Activated CD8-positive, alpha-beta T cell treated with anti-CD3 and anti-CD28 coated beads, Interleukin-2, amount 10 ng/mL, durations not matched to agents 7 days and 5 days (primary cell): ENCODE results near the gene LRMDA. TPM values are rescaled to one million over a fixed set of nuclear protein-coding genes. Genes with fewer than 3 reads are reported as not detected.
"Not testable (repeated sequence)": the region's sequence is repeated elsewhere in the genome, so short reads cannot be mapped to it uniquely, and the experiment has no call there.

ENCODE experiments used
- ATAC-seq: fragments of 150-1000 bp; cut with Tn5 transposase; one replicate; pipeline ENCODE4 v1.10.0; 2021; ENCODE audit warnings: moderate library complexity
- CTCF ChIA-PET: fragments of 350-600 bp; sonication (Branson Sonifier 250); formaldehyde crosslinking; loops from one replicate; lab custom pipeline; 2021; ENCODE audit warnings: antibody characterized with exemption; lab: Charles Lee
- POLR2A ChIA-PET: fragments of 350-600 bp; sonication (Branson Sonifier 250); formaldehyde crosslinking; loops from one replicate; lab custom pipeline; 2021; ENCODE audit warnings: antibody characterized with exemption; lab: Charles Lee
- DNase-seq: peaks from one replicate; pipeline ENCODE4 v3.0.0-alpha.2; 2020
- H3K27ac Mint-ChIP-seq: one replicate; pipeline ENCODE4 v1.8.0; 2021; ENCODE audit warnings: mild to moderate bottlenecking, mixed read lengths
- H3K27me3 Mint-ChIP-seq: one replicate; pipeline ENCODE4 v1.8.0; 2021; ENCODE audit warnings: low read depth, mixed read lengths
- H3K36me3 Mint-ChIP-seq: one replicate; pipeline ENCODE4 v1.8.0; 2021; ENCODE audit warnings: low read depth, mixed read lengths
- H3K4me1 Mint-ChIP-seq: one replicate; pipeline ENCODE4 v1.8.0; 2021; ENCODE audit warnings: low read depth, mixed read lengths
- H3K4me3 Mint-ChIP-seq: one replicate; pipeline ENCODE4 v1.8.0; 2021; ENCODE audit warnings: mild to moderate bottlenecking, mixed read lengths
- H3K9me3 Mint-ChIP-seq: one replicate; pipeline ENCODE4 v1.8.0; 2022; ENCODE audit warnings: mixed read lengths; ENCODE audit not compliant: insufficient read depth
- total RNA-seq, 2 experiments: library from RNA; stranded (reverse); gene quantifications; one replicate each; pipeline ENCODE4 v1.2.3, GENCODE V29; 2021

LRMDA gene
- total RNA-seq, 2 experiments from 2014 or later = not detected

- no peaks in the 10 kb centered on the region for H3K27me3 Mint-ChIP-seq
- no peak overlapping the region for H3K27ac Mint-ChIP-seq
- no peaks in the 10 kb centered on the region for H3K4me1 Mint-ChIP-seq
- DNase-seq (no peak), ATAC-seq (no peak)
- CTCF ChIA-PET = no interaction called here
- H3K9me3 Mint-ChIP-seq = no peaks in the 10 kb centered on the region
- H3K4me3 Mint-ChIP-seq = no peak overlapping the region
- POLR2A ChIA-PET = no interaction called here
- H3K36me3 Mint-ChIP-seq = no peaks in the 10 kb centered on the region
Observed at GRCh38 chr10:75738924-75739323, 307.5 kb downstream of the LRMDA start.

GRCh38 chr10:75739414-75740143, 308.2 kb downstream of the LRMDA start:
- Mint-ChIP-seq H3K27me3 (no peaks in the 10 kb centered on the region), H3K4me3 (no peak overlapping the region), H3K9me3 (no peaks in the 10 kb centered on the region), H3K4me1 (no peaks in the 10 kb centered on the region), H3K36me3 (no peaks in the 10 kb centered on the region), H3K27ac (no peak overlapping the region)
- CTCF ChIA-PET = no interaction called here
- POLR2A ChIA-PET = no interaction called here
- DNase-seq (no peak), ATAC-seq (no peak)

- CTCF ChIA-PET = no interaction called here
- POLR2A ChIA-PET = no interaction called here
- Mint-ChIP-seq H3K4me3 (no peak overlapping the region), H3K27me3 (no peaks in the 10 kb centered on the region), H3K27ac (no peak overlapping the region), H3K36me3 (no peaks in the 10 kb centered on the region), H3K4me1 (no peaks in the 10 kb centered on the region), H3K9me3 (no peaks in the 10 kb centered on the region)
- ATAC-seq (no peak), DNase-seq (no peak)
Observed at GRCh38 chr10:75740541-75740940, 309.1 kb downstream of the LRMDA start.

- H3K27ac Mint-ChIP-seq = no peak overlapping the region
- ChIA-PET CTCF (no interaction called here), POLR2A (no interaction called here)
- no peaks in the 10 kb centered on the region for H3K36me3 Mint-ChIP-seq
- no peaks in the 10 kb centered on the region for H3K9me3 Mint-ChIP-seq
- H3K4me1 Mint-ChIP-seq = no peaks in the 10 kb centered on the region
- H3K4me3 Mint-ChIP-seq = no peak overlapping the region
- DNase-seq (no peak), ATAC-seq (no peak)
- H3K27me3 Mint-ChIP-seq = no peaks in the 10 kb centered on the region
Observed at GRCh38 chr10:75742355-75742754, 310.9 kb downstream of the LRMDA start.

- DNase-seq = no peak
- Mint-ChIP-seq H3K4me3 (no peak overlapping the region), H3K27ac (no peak overlapping the region), H3K9me3 (no peaks in the 10 kb centered on the region), H3K4me1 (no peaks in the 10 kb centered on the region), H3K27me3 (peaks cover 2% of the 10 kb centered on the region), H3K36me3 (no peaks in the 10 kb centered on the region)
- ChIA-PET POLR2A (no interaction called here), CTCF (no interaction called here)
- ATAC-seq = no peak
Observed at GRCh38 chr10:75743291-75743778, 311.9 kb downstream of the LRMDA start.

GRCh38 chr10:75744261-75744660, 312.8 kb downstream of the LRMDA start:
- Mint-ChIP-seq H3K36me3 (no peaks in the 10 kb centered on the region), H3K9me3 (no peaks in the 10 kb centered on the region), H3K27ac (no peak overlapping the region), H3K27me3 (peaks cover 2% of the 10 kb centered on the region), H3K4me3 (no peak overlapping the region), H3K4me1 (no peaks in the 10 kb centered on the region)
- POLR2A ChIA-PET = no interaction called here
- DNase-seq (no peak), ATAC-seq (no peak)
- CTCF ChIA-PET = no interaction called here

- no peak for ATAC-seq
- ChIA-PET POLR2A (no interaction called here), CTCF (no interaction called here)
- no peaks in the 10 kb centered on the region for H3K9me3 Mint-ChIP-seq
- H3K4me3 Mint-ChIP-seq = no peak overlapping the region
- no peak for DNase-seq
- no peak overlapping the region for H3K27ac Mint-ChIP-seq
- H3K36me3 Mint-ChIP-seq = no peaks in the 10 kb centered on the region
- no peaks in the 10 kb centered on the region for H3K4me1 Mint-ChIP-seq
- peaks cover 2% of the 10 kb centered on the region for H3K27me3 Mint-ChIP-seq
Observed at GRCh38 chr10:75746356-75746755, 314.9 kb downstream of the LRMDA start.

- CTCF ChIA-PET, H3K36me3 Mint-ChIP-seq, H3K27ac Mint-ChIP-seq, POLR2A ChIA-PET, H3K27me3 Mint-ChIP-seq, H3K9me3 Mint-ChIP-seq, H3K4me3 Mint-ChIP-seq, ATAC-seq, H3K4me1 Mint-ChIP-seq, DNase-seq: not testable (repeated sequence)
Observed at GRCh38 chr10:75750093-75750875, 318.9 kb downstream of the LRMDA start.

DNA sequence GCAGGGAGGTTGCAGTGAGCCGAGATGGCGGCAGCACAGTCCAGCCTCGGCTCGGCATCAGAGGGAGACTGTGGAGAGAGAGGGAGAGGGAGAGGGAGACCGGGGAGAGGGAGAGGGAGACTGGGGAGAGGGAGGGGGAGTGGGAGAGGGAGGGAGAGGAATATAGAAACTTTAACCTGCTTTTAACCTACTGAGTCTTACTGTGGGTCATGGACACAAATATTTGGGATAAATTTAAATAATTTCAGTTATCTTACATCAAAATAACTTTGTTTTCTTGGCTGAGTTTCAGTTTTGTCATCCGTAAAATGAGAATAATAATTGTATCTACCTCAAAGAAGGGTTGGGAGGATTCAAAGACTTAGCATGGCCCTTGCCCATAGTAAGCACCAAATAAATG, 319.8 kb downstream of the LRMDA start:
- no peaks in the 10 kb centered on the region for H3K4me1 Mint-ChIP-seq
- no peak overlapping the region for H3K4me3 Mint-ChIP-seq
- no peak overlapping the region for H3K27ac Mint-ChIP-seq
- ChIA-PET CTCF (no interaction called here), POLR2A (no interaction called here)
- no peaks in the 10 kb centered on the region for H3K36me3 Mint-ChIP-seq
- H3K27me3 Mint-ChIP-seq = peaks cover 2% of the 10 kb centered on the region
- no peaks in the 10 kb centered on the region for H3K9me3 Mint-ChIP-seq
- DNase-seq (no peak), ATAC-seq (no peak)

DNA sequence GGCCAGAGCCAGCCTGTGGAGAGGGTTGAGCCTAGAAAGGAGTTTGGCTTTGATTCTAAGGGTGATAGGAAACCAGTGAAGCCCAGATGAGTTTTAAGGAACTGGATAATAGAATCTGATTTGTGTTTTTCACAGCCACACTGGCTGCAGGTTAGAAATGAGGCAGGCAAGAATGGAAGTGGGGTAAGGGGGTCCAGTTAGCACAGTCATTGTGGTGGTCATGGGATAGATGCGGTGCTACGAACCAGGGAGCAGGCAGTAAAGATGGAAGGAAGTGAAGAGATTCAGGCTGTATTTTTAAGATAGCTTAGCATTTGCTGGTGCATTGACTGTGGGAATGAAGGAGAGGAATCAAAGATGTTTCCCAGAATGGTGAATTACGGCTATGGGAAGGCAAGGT, 322.2 kb downstream of the LRMDA start:
- Mint-ChIP-seq H3K27ac (no peak overlapping the region), H3K4me3 (no peak overlapping the region), H3K4me1 (no peaks in the 10 kb centered on the region), H3K27me3 (no peaks in the 10 kb centered on the region), H3K9me3 (no peaks in the 10 kb centered on the region), H3K36me3 (no peaks in the 10 kb centered on the region)
- DNase-seq (no peak), ATAC-seq (no peak)
- POLR2A ChIA-PET = no interaction called here
- CTCF ChIA-PET = no interaction called here

DNA sequence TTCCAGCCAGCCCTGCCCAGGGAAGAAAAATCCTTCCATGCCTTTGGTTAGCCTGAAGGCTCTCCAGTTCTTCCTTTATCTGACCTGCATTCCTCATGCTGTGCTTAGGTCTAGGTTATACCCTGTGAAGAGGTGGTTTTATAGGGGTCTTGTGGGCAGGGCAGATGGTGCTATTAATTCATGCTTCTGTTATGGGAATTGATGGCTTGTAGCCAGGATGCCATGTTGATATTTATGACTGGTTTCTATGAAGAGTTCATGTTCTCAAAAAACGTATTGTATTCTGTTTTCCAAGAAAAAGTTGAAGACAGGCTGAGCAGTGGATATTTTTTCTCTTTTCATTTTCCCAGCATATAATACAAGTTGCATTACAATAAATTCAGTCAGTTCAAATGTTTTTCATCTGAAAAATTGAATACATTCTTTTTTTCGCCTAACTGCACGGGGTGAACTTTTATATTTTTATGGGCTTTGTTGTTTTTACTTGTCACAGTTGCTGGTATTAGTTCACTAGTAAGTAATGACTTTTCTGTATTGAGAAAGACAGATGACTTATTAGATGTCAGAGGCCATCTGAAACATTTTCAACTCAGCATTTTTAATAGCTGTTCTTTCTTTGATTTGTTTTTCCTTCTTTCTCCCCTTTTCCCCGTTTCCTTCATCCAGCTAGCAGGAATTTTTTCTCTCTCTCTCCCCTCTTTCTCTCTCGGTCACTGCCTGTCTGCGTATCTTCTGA, 322.8 kb downstream of the LRMDA start:
- Mint-ChIP-seq H3K9me3 (no peaks in the 10 kb centered on the region), H3K27me3 (no peaks in the 10 kb centered on the region), H3K36me3 (no peaks in the 10 kb centered on the region), H3K4me1 (no peaks in the 10 kb centered on the region), H3K4me3 (no peak overlapping the region), H3K27ac (no peak overlapping the region)
- ChIA-PET CTCF (no interaction called here), POLR2A (no interaction called here)
- DNase-seq = no peak
- ATAC-seq = no peak

- CTCF ChIA-PET = no interaction called here
- H3K4me3 Mint-ChIP-seq = no peak overlapping the region
- DNase-seq (no peak), ATAC-seq (no peak)
- H3K4me1 Mint-ChIP-seq = no peaks in the 10 kb centered on the region
- no peaks in the 10 kb centered on the region for H3K36me3 Mint-ChIP-seq
- no peak overlapping the region for H3K27ac Mint-ChIP-seq
- POLR2A ChIA-PET = no interaction called here
- H3K27me3 Mint-ChIP-seq = peaks cover under 1% of the 10 kb centered on the region
- H3K9me3 Mint-ChIP-seq = no peaks in the 10 kb centered on the region
Observed at GRCh38 chr10:75755528-75755927, 324.1 kb downstream of the LRMDA start.
